GM19193 (cell line): ENCODE data around the gene PBRM1.

ENCODE experiments used
- POLR2A ChIP-seq: IDR thresholded peaks from 4 replicates; pipeline ENCODE4 v1.6.1; 2011; ENCODE audit not compliant: insufficient read depth, insufficient read length; ENCODE audit errors: extremely low read depth

The PBRM1 gene

DNA sequence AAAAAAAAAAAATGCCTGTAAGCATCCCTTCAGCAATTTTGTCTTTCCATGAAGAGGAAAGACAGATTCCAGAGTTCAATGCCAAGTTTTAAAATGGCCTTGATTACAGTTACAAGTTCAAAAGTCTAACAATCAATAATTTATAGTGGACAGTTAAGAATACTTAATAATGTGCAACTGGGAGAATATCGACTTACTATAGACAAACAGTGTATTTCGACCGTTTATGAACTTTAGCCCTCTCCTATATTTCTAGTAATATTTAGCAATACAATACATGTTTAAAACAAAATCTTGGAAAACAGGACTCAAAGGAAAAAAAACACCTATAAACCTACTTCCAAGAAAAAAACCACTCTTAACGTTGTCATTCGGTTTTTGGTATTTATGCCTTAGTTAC lies 1.5 kb downstream of the PBRM1 start:
- TF ChIP-seq POLR2A = no peak

DNA sequence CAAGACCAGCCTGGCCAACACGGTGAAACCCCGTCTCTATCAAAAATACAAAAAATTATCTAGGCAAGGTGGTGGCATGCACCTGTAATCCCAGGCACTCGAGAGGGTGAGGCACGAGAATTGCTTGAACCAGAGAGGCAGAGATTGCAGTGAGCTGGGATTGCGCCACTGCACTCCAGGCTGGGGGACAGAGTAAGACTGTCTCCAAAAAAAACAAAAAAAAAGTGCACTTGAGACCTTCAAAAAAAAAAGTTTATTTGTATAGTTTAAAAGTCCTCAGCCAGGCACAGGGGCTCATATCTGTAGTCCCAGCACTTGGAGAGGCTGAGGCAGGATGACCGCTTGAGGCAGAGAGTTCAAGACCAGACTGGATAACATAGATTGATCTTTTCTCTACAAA lies 2.1 kb downstream of the PBRM1 start:
- no peak for TF ChIP-seq POLR2A

DNA sequence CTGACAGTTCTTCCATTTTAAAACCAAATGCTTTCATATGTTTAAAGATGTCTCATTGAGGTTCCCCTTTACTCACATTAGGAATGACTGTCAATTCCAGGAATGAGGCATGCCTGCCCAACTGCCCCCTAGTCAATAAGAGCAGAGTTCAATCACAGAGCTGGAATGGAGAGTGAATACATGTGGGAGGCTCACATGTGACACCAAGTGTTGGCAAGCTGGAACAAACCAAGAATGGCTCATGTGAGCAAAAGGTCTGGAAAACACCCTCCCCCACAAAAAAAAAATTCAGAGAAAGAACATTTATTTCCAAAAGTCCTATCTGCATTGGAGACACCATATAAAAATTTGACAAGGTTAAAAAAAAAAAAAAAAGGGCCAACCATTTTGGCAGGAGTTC lies 3.7 kb downstream of the PBRM1 start:
- no peak for TF ChIP-seq POLR2A

DNA sequence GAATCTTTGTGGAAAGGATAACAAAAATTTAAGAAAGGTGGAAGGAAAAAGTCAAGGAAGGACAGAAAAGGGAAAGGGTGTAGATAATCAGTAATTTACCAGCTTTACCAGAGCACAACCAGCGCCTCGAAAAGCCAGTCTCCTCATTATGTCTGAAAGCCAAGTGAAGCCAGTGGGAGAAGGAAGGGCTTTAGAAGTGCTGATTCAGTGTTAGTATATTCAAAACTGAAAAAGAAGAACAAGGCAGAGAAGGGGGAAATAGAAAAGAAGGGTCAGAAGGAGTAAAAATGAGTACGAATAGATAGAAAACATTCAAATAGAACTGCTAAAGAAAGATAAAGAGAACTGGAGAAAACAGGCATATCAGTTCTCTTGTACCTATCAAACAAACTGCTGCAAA lies 4.1 kb downstream of the PBRM1 start:
- no peak for TF ChIP-seq POLR2A

DNA sequence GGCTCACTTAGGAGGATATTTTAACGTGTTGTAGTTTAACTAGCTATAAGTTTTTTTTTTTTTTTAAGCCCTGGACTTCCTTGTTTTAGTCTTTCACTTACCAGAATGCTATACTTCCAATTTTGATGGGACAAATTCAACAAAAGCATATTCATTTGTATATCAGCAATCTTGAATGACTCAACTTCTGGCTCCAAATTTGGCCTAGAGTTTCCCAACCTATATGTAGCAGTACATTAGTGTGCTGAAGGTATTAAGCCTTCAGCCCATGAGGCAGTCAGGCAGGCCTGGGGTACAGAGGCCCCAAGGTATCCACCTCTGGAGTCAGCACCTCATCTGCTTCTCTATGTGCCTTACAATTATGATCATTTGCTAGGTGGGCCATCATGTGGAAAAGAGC lies 5.9 kb downstream of the PBRM1 start:
- no peak for TF ChIP-seq POLR2A

DNA sequence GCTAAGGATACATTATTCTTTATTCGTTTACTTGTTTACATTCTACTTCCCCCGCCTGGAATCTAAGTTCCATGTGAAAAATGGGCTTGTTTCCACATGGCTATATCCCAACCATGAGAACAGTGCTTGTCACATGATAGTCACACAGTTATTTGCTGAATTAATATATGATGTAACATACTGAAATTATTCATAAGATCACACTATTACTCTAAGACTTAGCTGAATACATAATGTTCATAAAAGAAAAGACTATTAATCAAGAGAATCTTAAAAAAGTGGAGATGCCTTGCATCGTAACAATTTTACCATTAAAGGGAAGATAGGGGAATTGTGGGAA lies 6.5 kb downstream of the PBRM1 start:
- no peak for TF ChIP-seq POLR2A

DNA sequence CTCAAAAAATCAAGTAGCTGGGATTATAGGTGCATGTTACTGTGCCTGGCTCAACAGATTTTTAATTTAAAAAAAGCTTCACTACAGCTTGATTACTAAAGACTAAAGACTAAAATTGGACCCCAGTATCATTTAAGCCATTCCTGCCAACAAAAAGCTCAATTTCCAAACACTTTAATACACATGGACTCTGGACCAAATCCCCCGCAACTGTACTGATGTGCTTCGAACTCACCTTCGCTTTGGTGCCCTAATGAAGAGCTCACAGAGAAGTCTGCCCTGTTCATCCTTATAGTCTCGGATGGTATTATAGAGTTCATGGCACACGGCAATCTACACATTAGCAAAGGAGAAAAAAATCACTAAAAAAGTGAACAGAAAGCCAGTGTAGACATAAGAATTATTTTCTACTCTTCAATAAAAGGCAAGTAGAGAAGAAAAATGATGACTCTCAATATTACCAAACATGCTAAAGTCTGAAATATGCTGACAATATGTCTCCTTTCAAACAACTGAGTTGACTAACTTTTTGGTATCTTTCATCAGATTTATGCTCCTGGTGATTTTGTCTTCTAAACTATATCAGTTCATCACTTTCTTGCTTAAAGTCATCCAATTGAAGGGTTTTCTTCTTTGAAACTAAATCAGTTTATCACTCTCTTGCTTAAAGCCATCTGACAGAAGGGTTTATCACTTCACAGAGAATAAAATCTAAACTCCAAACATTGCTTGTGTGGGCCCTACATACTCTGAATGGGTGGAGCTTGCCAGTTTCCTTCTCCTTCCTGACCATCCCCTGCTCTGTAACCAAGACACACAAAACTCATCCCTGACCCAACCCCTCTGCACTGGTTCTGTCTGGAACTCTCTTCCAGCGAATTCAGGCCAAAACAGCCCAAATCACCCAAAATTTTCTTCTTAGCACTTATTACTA lies 7.2 kb downstream of the PBRM1 start:
- TF ChIP-seq POLR2A = no peak

DNA sequence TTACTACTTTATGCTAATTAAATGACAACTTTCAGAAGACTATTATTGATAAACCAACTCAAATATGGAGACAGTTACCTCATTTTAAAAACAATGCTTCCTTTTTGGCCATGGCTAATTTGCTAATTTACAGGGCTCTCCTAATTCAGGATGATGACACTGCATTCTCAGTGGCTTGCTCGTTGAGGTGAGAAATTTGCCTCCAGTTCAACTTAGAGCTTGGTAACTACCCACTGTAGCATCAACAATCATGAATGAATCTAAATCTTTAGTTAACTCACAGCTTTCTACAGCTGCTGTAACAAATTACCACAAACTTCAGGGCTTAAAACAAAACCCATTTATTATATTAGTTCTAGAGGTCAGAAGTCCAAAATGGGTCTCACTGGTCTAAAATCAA lies 14.0 kb downstream of the PBRM1 start:
- TF ChIP-seq POLR2A = no peak

DNA sequence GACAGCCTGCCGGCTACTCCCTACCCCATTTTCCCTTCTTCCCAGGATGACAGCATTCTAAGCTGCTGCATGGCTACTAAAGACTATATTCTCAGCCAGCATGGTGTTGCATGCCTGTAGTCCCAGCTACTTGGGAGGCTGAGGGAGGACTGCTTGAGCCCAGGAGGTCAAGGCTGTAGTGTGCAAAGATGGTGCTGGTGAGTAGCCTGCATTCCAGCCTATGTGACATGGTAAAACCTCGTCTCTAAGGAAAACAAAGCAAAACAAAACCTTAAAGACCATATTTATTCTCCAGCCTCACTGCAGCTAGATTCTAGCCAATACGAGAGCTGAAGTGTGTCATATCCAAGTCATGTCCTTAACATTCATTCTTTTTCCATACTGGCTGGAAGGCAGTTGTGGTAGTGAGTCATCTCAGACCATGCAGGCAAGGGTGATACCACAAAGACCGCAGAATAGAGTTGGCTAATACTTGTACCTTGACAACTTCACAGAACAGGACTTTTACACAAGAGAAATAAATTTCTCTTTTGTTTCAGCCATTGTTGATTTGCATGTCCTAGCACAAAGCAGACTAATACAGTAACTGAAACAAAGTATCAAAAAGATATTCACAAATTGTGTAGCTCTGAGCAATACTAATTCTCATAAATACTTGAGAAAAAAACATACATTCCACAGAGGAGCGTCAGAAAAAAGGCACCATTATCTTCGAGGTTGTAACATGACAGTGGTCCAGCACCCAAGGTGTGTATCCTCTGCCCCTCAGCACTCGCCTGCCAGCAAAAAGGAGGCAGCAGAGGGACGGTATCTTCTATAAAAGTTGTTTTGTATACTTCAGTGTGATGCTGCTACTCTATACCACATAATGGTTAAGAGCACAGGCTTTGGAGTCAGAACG lies 14.8 kb downstream of the PBRM1 start:
- no peak for TF ChIP-seq POLR2A

DNA sequence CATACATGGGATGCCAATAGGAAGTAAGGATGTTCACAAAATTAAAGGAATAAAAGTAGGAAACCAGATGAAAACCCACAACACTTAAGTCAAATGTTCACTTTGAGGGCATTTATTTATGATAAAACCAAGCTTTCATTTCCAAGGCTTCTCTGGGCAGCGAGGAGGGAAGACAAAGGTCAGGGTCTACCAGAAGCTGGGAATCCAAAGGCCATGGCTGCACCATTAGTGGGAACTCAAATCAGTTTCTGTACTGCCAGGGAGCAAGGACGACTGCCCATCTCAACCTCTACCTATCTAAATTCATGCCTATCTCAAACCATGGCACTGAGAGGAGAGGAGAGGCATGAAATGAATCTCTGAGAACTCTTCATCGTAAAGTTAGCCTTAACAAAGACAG lies 22.6 kb downstream of the PBRM1 start:
- no peak for TF ChIP-seq POLR2A

DNA sequence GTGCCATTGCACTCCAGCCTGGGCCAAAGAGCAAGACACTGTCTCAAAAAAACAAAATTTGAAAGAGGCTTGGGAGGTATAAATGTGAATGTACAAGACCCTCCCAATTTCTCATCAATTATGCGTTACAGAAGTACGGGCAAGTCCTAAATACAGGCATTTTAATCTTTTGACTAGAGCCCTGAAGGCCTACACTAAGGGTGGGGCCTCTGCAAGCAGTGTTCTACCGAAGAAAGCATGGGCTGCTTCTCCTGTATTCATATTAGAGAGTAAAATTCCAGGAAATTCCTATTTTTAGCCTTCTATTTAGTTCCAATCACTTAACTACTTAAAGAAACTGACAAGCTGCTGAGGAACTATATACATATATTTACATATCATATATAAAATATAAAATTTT lies 25.7 kb downstream of the PBRM1 start:
- no peak for TF ChIP-seq POLR2A

DNA sequence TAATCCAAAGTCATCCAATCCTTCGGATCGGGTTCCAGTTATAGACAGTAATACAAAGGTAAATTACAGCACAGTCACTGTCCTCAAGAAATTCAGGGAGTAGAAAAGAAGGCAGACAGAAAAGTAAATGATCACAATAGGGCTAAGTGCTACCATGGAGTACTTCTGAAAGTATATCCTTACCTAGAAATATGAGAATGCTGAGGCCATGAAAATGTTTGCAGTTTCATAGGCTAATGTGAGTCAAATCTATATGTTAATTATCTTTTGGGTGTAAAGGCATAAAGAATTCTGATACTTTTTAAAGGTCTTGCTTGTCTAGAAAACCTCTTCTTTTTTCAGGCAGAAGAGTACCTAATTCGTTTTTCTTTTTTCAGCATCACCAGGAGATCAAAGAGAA lies 29.8 kb downstream of the PBRM1 start:
- no peak for TF ChIP-seq POLR2A

DNA sequence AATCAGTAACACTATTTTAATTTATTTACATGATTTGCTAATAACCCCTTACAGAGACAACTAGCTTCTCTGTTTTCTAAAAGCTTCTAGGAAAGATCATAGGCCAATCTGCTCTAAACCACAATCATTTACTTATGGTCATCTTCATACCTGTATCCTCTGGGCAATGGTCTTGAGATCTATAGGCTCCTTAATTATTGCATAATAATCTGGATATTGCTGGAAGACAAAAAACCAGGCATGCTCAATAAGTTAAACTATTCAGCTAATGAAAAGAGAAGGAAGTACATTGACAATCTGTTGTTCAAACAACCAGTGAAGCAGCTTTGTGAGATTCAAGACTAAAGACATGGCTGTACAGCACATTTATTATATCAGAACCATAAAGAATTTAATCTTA lies 34.1 kb downstream of the PBRM1 start:
- TF ChIP-seq POLR2A = no peak

DNA sequence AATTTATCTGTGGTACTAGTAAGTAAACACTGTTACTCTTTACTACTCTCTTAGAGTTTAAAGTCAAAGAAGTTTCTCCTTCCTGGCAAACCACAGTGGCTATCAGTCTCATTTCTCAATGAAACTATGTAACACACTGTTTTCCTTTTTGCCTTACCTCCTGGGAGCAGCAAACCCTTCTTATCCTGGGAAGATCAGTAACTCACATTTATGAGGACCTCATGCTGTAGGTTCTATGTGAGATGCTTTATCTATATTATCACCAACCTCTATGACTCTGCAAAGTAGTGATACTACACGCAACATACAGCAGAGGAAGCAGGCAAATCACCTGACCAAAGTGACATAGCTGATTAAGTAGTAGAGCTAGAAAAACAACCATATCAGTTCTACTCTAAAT lies 35.3 kb downstream of the PBRM1 start:
- no peak for TF ChIP-seq POLR2A

DNA sequence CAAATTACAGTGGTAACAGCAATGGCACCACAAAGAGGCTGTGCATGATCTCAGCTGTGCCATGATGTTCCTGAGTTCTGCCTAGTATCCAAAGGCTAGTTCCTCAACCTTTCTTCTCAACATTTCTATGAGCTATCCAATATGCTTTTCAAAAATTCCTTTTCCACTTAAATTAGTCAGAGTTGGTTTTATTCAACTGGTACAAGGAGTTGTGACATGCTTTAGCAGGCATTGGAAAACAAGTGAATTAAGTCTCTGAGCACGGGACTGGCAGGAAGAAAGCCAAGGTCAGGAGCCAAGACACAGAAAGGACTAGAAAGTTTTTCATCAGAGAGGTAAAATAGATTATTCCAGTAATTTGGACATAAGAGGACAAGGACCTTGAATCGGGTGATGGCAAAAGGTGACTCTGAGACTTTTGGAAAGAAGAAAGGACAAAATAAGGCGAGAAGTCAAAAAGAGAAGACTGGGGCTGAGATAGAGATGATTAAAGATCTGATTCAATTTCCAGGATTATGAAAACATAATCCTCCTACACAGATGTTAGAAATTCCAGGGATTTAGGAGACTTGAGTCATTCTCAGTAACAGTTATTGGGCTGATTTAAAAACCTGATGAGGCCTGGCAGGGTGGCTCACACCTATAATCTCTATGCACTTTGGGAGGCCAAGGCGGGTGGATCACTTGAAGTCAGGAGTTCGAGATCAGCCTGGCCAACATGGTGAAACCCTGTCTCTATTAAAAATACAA lies 36.1 kb downstream of the PBRM1 start:
- TF ChIP-seq POLR2A = no peak
